Lower leg skin (tissue), 4 donors: ENCODE measurements around the gene PRKAG1. TPM values are rescaled to one million over a fixed set of nuclear protein-coding genes. Genes with fewer than 3 reads are reported as not detected.

Source experiments
- DNase-seq, 2 donors: peaks; one replicate each; pipeline ENCODE4 v3.0.0-alpha.2; 2019; ENCODE audit warnings: low spot score in 2 of 2
- H3K4me3 ChIP-seq: fragments of 200-600 bp; sonication (generic); 2 replicates; pipeline ENCODE4 v1.5.1; 2017; ENCODE audit warnings: mild to moderate bottlenecking, low read depth; ENCODE audit not compliant: poor library complexity, severe bottlenecking
- POLR2A ChIP-seq, 2 donors: fragments of 450-650 bp; IDR thresholded peaks; one replicate each; pipeline ENCODE4 v1.6.1; 2016 to 2017; ENCODE audit warnings: antibody characterized with exemption in 2 of 2, mild to moderate bottlenecking in 1 of 2, moderate library complexity in 1 of 2
- WGBS, 2 donors: methylation state at CpG; one replicate each; pipeline ENCODE4 v1.1.5; 2018; 5-methylcytosine and 5-hydroxymethylcytosine counted together
- intact Hi-C: fragments of 100-400 bp; cut with DNase I; formaldehyde crosslinking; loops from one replicate; pipeline ENCODE4 v1.15.0; 2023; ENCODE audit warnings: low total_unique reads
- total RNA-seq, 4 donors: library from RNA; depleted of rRNA; stranded (reverse); fragments of >200 nt; gene quantifications; one replicate each; pipeline ENCODE4 v1.1.0, GENCODE V29; 2016
- TF ChIP-seq, protein P1 (sequence below), 3 donors: fragments of 450-650 bp; IDR thresholded peaks; one replicate each; pipeline ENCODE4 v1.5.1; 2016; ENCODE audit warnings: antibody characterized with exemption in 3 of 3, mild to moderate bottlenecking in 3 of 3, moderate library complexity in 2 of 3

The PRKAG1 gene
- total RNA-seq, 4 donors from 2014 or later, result 30.3 to 57.8 (median 49.2) TPM

DNA sequence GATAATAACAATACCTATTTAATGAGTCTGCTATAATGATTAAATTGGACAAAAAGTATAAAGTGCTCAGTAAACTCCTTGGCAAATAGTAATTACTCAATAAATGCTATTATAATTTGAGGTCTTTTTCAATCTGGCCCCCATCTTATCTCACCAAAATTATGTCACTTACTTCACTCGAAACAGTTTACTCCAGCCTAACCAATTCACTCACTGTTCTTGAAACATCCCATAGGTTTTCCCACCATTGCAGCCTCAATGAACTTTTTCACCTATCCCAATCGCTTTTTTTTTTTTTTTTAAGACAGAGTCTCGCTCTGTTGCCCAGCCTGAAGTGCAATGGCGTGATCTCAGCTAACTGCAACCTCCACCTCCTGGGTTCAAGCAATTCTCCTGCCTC, 17.5 kb upstream of the PRKAG1 start:
- intact Hi-C loops, result no loop called here
- TF ChIP-seq, protein P1, sequence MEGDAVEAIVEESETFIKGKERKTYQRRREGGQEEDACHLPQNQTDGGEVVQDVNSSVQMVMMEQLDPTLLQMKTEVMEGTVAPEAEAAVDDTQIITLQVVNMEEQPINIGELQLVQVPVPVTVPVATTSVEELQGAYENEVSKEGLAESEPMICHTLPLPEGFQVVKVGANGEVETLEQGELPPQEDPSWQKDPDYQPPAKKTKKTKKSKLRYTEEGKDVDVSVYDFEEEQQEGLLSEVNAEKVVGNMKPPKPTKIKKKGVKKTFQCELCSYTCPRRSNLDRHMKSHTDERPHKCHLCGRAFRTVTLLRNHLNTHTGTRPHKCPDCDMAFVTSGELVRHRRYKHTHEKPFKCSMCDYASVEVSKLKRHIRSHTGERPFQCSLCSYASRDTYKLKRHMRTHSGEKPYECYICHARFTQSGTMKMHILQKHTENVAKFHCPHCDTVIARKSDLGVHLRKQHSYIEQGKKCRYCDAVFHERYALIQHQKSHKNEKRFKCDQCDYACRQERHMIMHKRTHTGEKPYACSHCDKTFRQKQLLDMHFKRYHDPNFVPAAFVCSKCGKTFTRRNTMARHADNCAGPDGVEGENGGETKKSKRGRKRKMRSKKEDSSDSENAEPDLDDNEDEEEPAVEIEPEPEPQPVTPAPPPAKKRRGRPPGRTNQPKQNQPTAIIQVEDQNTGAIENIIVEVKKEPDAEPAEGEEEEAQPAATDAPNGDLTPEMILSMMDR (IDR thresholded peaks at IDR 0.05), result no peak
- no peak for TF ChIP-seq POLR2A (IDR thresholded peaks at IDR 0.05)
- H3K4me3 ChIP-seq, result no peak overlapping the region
- DNase-seq, result no peak
- WGBS, 2 donors, result 69 to 94% methylated on average over 4 of the region's 4 CpGs

- DNase-seq, result no peak
- H3K4me3 ChIP-seq, result no peak overlapping the region
- intact Hi-C loops, result no loop called here
- no peak for TF ChIP-seq POLR2A (IDR thresholded peaks at IDR 0.05)
- TF ChIP-seq, protein P1 (IDR thresholded peaks at IDR 0.05), result no peak
- WGBS, 2 donors, result 66 to 69% methylated on average over 4 of the region's 4 CpGs
These were observed 15.7 kb upstream of the PRKAG1 start for GRCh38 chr12:49034286-49034622.

DNA sequence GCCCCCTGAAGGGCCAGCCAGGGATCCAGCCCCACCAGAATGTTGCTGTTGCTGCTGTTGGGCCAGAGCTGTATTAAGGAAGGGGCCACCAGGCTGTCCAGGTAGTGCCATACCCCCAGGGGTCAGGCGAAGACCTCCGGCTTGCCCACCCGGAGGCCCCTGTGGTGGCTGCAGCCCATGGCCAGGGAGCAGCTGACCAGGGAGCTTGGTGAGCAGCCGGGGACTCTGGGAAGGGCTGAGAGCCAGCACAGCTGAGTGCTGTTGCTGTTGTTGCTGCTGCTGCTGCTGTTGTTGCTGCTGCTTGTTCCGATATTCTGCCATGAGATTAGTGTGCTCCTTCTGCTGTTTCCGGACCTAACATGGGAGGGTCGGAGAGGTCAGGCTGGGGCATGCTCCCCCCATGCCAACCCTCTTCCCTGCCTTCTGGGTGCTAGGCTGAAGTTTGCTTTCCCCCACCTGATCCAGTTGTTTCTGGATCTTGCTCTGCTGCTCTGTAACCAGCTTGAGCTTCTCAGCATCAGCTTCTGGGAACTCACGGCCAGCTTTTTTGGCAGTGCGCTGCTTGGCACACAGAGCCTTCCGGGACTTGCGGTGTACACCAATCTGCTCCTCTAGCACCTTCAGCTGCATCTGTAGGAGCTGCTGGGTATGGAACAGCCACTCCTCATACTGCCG, 15.2 kb upstream of the PRKAG1 start:
- no peak overlapping the region for H3K4me3 ChIP-seq
- TF ChIP-seq, protein P1 (IDR thresholded peaks at IDR 0.05), result no peak
- TF ChIP-seq POLR2A (IDR thresholded peaks at IDR 0.05), result no peak
- WGBS, 2 donors, result 65 to 76% methylated on average over 12 of the region's 12 CpGs
- intact Hi-C loops, result no loop called here
- no peak for DNase-seq

GRCh38 chr12:49032679-49033447, 14.3 kb upstream of the PRKAG1 start:
- 85 to 89% methylated on average over 3 of the region's 3 CpGs for WGBS, 2 donors

DNA sequence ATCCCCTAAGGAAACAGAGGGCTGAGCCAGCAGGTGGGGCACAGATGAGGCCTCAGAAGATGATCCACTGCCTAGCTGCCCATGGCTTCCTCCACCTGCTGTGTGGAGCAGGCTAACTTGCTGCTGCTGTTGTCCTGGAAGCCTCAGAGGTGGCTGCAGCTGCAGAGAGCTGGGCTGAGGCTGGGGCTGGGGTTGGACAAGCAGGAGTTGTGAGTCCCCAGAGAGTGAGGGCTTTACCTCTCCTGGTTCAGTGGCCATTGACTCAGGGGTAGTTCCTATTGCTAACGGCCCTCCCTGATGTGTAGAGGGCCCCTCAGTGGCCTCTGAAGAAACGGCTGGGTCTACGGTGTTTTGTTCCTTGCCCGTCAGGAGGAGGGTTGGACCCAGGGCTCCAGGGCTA, 13.7 kb upstream of the PRKAG1 start:
- intact Hi-C loops, result no loop called here
- H3K4me3 ChIP-seq, result no peak overlapping the region
- WGBS, 2 donors, result 81 to 87% methylated on average over 3 to 4 of the region's 4 CpGs
- no peak for TF ChIP-seq POLR2A (IDR thresholded peaks at IDR 0.05)
- TF ChIP-seq, protein P1 (IDR thresholded peaks at IDR 0.05), result no peak
- DNase-seq, result no peak

More at GRCh38 chr12:49032679-49033447, 14.3 kb upstream of the PRKAG1 start:
- DNase-seq, result no peak
- no peak overlapping the region for H3K4me3 ChIP-seq
- intact Hi-C loops, result no loop called here
- no peak for TF ChIP-seq POLR2A (IDR thresholded peaks at IDR 0.05)
- TF ChIP-seq, protein P1 (IDR thresholded peaks at IDR 0.05), result no peak
